Middle frontal gyrus (tissue), 1 donor: Measurements from ENCODE around the gene HEYL.

Experiments used
- DNase-seq: peaks from one replicate; pipeline ENCODE4 v3.0.0-alpha.2; 2015; ENCODE audit warnings: low spot score; ENCODE audit errors: extremely low spot score

The HEYL gene

DNA sequence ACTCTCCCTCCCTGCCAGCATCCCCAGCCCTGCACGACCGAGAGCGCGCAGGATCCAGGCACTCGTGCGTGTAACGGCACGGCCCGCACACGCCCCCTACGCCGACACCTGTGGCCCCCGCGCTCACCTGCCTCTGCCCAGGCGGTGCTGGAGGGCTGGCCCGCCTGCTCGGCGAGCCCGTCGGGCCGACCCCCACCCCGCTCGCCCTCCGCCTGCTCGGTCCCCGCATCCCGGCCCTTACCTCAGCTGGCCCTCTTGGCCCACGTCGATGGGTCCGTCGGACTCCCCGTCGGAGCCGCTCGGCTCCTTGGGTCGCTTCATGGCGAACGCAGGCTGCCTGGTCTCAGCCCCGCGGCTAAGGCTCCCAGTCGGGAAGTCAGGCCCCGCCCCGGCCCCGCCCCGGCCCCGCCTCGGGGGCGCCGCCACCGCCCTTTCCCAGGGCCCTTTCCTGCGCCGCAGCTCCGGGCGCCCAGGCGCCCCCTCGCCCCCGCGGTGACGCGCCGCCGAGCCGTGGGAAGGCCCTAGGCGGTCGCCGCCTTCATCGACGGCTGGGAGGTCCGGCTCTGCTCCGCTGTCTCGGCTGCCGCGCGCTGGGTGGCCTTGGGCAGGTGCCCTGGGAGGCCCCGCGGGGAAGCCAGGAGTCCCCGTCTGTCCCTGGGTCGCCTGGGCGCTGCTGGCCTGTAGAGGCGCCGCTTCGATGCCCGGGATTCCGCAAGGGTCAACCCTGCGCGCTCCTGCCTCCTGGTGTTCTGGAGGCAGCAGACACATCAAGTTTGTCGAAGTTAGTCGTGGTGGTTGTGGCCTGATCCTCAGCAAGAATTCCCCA, at the start of gene HEYL:
Gene HEYL (minus strand): TSS at position 339 of the 826 bp plus-strand sequence. CDS start 18 bp downstream, at position 321.
- no peak for DNase-seq

DNA sequence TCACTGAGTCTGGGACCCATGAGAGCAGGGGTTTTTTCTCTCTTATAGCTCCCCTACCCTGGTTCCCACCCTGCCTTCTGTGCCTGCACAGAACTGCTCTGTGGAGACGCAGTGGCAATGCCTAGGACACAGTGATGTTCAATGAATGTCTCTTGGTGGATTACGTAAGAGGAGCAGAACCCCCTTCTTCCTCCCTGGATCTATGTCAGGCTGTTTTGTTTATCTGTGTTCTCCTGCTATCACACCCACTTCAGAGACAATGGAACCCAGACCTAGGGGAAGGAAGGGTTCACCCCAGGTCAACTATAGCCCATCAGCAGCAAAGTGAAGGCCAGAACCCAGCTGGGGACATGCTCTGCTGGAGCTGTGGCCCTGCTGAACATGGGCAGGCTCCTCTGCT, 49.8 kb upstream of the HEYL start:
- DNase-seq: no peak

DNA sequence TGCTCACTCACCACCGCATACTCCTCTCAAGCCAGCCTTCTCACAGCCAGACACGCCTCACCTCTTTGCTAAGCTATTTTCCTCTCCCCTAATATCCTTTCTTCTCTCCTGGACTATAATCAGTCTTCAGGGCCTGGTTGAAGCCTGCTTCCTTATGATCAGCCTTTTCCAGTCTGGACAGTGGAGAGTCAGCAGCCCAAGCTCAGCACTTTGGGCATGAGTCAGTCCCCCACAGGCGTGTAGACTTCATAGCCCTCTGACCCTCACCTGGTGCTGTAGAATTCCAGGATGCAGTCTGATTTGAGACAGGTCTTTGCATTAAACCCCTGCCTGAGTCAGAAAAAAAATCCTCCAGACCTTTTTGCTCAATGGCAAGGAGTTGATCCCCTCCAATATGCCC, 49.3 kb upstream of the HEYL start:
- DNase-seq: no peak

DNA sequence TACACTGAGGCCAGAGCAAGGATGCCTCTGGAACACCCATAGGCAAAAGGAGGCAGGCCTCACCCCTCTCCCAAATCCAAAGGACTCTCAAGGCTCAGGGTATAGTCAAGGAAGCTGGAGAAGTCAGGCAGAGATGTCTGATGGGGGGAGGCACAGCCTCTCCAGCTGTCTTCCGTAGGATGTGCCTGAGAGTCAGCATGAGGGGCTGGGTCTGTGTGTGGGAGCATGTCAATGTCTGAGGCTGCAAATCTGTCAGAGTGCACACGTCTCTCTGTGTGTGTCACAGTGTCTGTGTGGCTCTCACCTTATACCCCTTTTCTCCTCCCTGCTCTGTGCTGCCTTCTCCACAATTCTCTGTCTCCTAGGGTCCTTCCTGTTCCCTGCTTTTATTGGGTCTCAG, 47.8 kb upstream of the HEYL start:
- DNase-seq: no peak

DNA sequence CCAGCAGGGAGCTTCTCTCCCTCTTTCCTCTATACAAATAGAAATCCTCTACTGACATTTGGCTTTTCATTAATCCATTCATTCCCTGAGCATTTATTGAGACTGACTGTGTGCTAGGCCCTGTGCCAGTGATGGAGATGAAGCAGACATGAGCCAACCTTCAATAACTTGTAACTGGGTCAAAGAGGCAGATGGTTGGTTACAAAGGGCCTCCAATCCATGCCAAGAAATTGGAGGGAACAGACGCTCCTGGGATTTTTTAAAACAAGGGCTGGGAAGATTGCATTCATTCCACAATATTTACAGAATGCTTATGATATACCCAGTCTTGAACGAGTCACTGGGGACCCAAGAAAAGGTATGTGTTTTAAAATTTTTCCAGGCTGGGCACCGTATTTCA, 45.6 kb upstream of the HEYL start:
- DNase-seq: no peak

DNA sequence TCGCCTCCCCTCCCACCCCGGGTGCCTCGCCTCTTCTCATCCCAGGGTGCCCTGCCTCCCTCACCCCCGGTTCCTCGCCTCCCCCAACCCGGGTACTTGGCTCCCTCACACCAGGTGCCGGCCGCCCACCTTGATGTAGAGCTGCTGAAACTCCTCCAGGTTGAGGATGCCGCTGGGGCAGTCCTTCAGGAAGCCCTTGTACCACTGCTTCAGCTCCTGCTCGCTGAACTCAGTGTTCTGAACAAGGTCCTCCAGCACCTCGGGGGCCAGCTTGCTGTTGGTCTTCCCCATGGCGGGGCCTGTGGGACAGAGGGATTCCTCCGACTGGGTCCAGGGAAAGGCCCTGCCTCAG, 44.8 kb upstream of the HEYL start:
- no peak for DNase-seq

DNA sequence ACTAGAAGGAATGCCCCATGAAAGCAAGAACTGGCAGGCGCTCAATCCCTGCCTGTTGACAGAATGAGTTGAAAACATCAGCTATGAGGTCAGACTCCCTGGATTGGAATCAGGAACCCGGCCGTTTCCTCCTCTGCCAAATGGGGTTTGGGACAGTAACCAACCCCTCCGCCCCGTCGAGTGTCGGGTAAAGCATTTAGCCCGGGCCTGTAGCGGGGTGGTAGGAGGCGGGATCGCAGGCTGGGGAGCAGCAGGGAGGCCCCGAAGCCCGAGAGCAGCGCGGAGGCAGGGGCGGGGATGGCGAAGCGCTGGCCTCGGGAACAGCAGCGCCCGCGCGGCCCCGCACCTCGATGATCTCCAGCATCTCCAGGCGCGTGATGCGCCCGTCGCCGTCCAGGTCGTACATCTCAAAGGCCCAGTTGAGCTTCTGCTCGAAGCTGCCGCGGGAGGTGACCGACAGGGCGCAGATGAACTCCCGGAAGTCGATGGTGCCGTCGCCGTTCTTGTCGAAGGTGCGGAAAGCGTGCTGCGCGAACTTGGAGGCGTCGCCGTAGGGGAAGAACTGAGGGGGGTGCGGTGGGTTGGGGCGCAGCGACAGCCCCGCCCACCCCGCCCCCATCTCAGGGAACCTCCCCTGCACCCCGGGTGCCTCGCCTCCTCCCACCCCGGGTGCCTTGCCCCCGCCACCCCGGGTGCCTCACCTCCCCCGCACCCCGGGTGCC, 44.3 kb upstream of the HEYL start:
- DNase-seq: no peak

DNA sequence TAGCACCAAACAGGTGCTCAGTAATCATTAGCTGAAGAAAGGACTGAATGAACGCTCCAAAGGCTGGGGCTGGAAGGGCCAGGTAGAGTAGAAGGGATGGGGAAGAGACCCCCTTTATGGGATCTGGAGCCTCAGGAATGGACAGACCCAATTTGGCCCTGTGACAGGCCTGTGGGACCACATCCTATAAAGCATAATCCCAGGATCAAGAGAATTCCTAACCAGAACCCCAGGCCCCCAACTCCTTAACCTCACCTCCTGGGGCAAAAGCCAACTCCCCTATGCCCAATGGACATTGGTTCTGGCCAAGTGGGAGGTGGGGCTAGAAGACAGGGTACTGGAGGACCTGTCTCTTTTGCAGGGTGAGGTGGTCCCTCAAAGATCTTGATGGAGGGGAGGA, 42.6 kb upstream of the HEYL start:
- no peak for DNase-seq

DNA sequence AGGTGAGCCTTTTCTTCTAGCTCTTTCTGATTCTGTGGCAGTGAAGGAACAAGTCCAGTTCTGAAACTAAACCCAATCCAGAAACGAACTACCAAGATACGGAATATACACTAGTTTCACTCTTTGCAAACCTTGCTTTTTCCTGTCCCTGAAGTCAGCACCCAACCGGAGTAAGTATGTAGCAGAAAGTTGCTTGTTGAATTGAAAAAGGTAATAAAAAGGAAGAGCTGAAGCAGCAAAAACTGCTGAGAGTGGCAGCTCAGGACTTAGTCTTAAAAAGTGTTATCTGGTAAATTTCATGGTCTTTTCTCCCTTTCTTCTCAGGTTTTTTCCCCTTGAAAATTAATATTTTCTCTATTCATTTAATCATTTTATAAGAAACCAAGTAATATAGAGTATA, 41.9 kb upstream of the HEYL start:
- DNase-seq: no peak

DNA sequence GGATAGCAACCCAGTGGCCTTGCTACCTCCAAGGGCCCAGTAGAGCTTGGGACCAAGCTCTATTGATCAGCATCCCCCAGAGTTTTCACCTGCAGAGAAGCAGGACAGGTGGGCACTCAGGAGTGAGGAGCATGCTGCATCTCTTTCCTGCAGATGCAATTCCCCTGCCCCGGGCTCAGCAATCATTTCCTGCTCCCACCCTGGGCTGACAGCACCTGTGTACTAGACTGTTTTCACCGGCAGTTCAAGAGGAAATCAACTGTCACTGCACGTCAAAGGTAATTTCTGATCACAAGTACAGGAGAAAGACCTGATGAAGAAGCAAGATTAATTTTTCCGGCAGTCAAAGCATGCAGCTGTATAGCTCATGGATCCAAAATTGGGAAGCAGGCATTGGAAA, 41.3 kb upstream of the HEYL start:
- DNase-seq: no peak

DNA sequence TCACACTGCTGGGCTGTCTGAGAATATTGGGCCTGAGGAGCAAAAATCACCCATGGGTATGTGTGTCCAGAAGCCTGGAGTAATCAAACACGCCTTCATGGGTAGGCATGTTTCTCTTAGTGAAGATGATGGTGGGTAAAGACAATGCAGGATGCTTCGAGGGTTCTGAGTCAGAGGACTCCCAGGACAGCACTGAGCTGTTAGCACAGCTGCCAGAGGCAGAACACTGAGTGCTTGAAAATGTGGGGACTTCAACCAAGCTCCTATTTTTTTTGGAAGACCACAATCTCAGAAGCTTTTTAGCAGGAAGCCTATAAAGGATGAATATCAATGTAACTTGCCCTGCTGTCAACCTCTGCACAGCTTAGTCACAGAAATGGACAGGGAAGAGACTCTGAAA, 40.4 kb upstream of the HEYL start:
- no peak for DNase-seq

DNA sequence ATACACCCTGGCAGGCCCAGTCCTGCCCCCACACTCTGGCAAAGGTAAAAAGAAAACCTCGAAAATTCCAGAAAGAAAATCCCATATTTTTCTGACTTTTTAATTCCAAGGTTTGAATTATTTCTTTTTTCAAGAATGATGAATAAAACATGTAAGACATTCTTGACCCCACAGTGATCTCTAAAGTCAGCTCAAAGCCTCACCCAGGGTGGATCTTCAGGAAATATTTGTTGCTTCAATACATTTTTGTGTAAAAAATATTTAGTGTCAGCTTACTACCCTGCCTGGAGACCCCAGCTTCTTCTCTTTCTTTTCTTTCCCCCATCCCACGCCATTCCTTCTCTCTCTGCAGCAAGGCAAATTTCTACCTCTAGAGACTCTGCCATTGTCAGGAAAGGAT, 39.4 kb upstream of the HEYL start:
- no peak for DNase-seq

DNA sequence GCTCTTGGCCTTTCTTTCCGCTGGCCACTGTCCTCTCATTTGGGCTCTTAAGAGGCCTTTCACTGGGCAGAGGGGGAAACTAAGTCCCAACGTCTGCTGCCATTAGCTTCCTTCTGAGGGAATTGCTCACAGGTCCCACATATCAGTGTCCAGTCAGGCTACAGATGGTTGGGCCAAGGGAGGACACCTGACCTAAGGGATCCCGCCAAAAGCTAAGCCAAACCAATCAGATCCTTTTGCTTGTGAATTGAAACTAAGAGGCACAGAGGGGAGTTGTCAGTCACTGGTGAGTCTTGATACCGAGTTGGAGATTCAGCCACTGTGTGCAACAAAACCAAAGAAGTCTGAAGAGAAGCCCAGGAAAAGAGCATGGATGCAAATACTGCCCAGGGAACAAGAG, 38.2 kb upstream of the HEYL start:
- DNase-seq: no peak

DNA sequence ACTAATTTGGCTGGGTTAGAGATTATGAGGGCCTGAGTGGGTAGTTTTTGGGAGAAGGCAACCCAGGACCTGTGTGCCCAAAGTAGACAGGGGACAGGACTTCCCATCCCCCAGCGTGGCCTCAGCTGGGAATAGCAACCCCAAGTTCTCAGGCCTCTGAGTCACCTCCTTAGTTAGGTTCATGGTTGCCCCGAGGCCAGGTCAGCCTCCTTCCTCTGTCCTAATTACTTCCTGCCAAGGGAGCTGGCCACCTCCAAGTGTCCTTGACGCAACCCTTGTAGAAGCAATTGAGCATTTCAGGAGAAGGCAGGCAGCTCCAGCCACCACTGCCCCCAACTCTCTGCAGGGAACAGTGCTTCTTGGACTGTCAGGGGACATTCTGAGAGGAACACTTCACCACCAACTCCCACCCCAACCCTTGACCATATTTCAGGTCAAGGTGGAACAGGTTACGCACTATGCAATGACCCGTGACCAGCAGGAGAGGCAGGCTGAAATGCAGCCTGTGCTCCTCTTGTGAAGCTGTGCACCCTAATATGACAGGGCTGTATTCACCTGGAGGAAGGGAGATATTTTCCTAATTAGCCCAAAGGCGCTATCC, 37.6 kb upstream of the HEYL start:
- DNase-seq: no peak

DNA sequence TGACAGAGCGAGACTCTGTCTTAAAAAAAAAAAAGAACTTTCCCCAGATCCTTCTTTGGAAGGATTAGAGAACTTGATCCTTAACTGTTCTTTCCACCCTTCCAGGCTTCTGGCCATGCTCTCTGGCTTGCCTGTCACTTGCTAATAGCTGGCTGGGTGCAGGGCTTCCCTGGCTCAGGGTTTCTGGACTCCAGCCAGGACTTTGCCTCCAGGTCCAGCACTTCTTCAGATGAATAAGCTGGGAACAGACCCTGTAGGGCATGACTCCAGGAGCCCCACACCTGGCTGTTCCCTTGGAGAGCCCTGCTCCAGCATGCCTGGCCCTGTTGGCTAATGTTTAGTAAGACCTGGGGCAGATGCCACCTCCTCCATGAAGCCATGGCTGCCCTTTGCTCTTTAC, 35.8 kb upstream of the HEYL start:
- DNase-seq: no peak

DNA sequence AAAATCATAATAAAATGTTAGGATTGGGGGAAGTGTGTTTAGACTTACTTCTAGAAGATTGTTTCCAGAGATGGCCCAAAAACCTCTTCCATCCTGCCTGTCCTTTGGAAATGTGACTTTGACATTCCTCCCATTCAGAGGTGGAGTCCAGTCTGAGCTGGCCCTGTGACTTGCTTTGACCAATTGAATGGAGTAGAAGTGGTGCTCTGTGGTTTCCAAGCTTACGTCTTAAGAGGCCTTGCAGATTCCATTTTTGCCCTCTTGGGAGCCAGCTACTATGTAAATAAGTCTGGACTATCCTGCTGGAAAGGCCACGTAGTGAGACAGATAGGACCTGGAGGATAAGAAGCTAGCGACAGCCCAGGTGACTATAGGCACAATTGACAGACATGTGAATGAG, 33.8 kb upstream of the HEYL start:
- no peak for DNase-seq

DNA sequence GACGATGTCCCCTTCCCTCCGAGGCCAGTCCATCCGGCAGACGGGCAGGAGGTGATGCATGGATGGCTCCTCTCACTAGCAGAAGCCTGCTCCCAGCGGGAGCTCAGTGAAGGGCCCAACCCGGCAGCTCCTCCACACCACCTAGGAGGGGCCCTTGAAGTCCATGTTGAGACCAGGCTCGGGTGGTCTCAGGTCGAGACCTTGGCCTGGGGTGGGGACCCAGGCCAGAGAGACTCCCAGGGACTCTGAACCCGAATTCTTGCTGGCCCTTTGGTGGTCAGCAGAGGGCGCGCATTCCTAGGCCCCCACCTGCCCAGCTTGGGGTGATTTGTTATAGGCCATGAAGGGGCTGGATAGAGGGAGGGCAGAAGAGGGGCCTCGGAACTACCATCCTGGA, 33.1 kb upstream of the HEYL start:
- no peak for DNase-seq

DNA sequence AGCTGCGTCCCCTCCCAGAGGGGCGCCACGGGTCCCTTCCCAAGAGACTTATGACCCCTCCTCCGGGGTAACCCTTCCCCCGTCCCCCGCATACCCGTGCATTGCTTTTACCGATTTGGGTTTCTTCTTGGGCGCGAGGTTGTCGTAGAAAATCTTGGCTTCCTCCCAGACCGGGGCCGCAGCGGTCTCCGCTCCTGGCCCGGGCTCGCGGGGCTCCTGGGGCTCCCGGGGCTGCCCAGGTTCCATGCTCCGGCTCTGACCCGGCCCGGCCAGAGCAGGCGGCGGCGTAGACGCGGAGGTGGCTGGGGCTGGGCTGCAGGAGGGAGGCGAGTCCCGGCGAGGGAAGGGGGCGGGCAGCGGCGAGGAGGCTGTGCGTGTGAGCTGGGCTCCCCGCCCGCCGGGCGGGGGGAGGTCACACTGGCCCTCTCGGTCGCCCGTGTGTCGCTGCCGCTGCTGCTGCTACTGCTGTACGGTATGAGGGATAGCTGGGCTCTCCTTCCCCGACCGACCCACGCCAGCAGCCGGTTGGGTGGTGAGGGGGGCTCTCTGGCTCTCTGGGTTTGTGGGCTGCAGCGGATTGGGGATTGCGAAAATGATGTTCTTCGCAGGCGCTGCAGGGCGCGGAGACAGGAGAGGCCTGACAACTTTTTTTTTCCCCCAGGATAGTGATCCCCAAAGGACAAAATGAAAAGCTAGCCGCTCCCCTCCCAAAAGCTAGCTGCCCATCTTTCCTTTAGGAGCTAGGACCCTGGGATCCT, 32.5 kb upstream of the HEYL start, which contains the start of gene NT5C1A:
Gene NT5C1A (minus strand): TSS at position 315 of the 758 bp plus-strand sequence. CDS start 69 bp downstream, at position 246.
- DNase-seq: no peak

DNA sequence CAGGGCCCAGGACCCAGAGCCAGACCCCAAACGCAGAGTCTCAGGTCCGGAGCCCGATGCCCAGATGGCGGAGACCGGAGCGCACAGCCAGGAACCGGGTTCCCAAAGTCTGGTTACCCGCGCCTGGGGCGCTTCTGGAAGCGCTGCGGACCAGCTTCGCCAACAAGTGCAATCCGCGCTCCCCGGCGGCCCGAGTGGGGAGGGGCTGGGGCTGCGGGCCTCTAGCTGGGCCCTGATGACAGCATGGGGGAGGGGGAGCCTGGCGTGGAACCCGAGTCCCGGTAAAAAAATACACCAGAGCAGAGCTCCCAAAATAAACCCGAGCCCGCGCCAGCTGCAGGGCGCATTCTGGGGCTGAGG, 32.0 kb upstream of the HEYL start:
- DNase-seq: no peak

DNA sequence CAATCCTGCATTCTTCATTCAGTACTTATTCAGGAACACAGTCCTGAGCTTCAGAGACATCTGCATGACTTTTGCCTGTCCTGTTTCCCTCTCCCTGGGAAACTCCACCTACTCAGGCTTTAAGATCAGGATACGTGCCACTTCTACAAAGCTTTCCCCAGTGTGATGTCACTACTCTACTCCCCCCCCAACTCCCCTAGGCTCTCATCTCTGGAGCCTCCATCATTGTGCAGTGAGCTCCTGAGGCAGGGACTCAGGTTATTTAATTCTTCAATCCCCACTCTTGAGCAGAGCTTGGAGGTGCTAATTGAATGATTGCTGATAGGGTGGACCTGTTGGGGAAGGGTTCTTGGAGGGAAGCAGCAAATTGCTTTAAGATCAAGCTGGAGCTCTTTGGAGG, 31.2 kb upstream of the HEYL start:
- no peak for DNase-seq

DNA sequence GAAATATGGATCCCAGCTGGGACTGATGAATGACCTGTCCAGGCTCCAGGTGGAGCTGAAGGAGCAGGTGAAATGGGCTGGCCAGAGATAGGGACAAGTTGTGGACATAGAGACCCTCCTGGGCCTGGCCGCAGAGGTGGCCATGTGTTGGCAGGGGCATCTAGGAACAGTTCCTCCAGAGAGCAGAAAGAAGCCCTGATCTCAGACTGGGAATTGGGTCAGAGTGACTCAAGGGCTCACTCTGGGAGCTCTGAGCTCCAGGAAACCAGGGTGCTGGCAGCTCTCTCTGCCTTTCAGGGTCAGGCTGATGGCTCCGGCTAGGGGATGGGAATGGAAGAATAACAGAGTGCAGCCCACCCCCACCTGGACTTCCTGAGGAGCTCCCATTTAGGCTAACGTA, 29.5 kb upstream of the HEYL start:
- DNase-seq: no peak

DNA sequence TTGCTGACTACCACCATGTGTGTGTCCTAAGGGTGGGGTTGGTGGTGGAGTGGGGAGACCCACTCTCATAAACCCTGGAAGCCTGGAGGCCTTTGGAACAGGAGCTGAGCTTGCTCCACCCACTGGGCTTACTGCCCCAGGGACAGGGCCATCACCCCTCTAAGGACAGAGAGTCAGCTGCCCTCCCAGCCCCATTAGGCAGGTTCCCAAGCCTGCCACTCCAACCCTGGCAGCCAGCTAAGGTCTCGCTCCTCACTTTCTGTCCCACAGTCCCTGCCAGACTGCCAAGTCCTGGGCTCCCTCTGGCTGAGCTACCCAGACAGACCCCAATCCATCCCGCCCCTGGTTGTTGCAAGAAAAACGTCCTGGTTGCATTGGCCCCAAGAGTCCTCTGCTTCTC, 28.7 kb upstream of the HEYL start:
- DNase-seq: no peak
